Esophagus muscularis mucosa (tissue), 4 donors: ENCODE measurements around the gene HTRA1. TPM values are rescaled to one million over a fixed set of nuclear protein-coding genes. Genes with fewer than 3 reads are reported as not detected.

ENCODE experiments used
- DNase-seq: peaks from one replicate; pipeline ENCODE4 v3.0.0-alpha.2; 2017; ENCODE audit errors: extremely low spot score
- H3K27ac ChIP-seq, 4 donors: fragments of 200-600 bp; sonication (generic); replicated peaks in 1 of 4; 1 replicate in 3 of 4; 2 replicates in 1 of 4; pipeline ENCODE4 v1.5.1; 2016 to 2019; ENCODE audit warnings: mild to moderate bottlenecking in 1 of 4
- H3K27me3 ChIP-seq, 4 donors: fragments of 200-600 bp; sonication (generic); one replicate each; pipeline versions ENCODE4 v1.5.1 to v1.6.0; 2016 to 2019
- H3K36me3 ChIP-seq, 4 donors: fragments of 200-600 bp; sonication (generic); one replicate each; pipeline ENCODE4 v1.5.1; 2016 to 2019
- H3K4me1 ChIP-seq, 4 donors: fragments of 200-600 bp; sonication (generic); one replicate each; pipeline ENCODE4 v1.5.1; 2016 to 2019
- H3K4me3 ChIP-seq, 4 donors: fragments of 200-600 bp; sonication (generic); 1 replicate in 2 of 4; 2 replicates in 2 of 4; pipeline ENCODE4 v1.5.1; 2016 to 2019; ENCODE audit warnings: mild to moderate bottlenecking in 4 of 4, moderate library complexity in 1 of 4
- H3K9me3 ChIP-seq, 4 donors: fragments of 200-600 bp; sonication (generic); 1 replicate in 3 of 4; 2 replicates in 1 of 4; pipeline ENCODE4 v1.5.1; 2016 to 2019
- EP300 ChIP-seq: sonication (generic); formaldehyde crosslinking; IDR thresholded peaks from one replicate; pipeline ENCODE4 v1.6.1; 2017; ENCODE audit warnings: antibody characterized with exemption
- POLR2A ChIP-seq: fragments of 450-650 bp; IDR thresholded peaks from one replicate; pipeline ENCODE4 v1.6.1; 2017; ENCODE audit warnings: antibody characterized with exemption, moderate library complexity, mild to moderate bottlenecking, low read depth
- POLR2AphosphoS5 ChIP-seq, 2 donors: sonication (generic); formaldehyde crosslinking; IDR thresholded peaks; one replicate each; pipeline ENCODE4 v1.6.1; 2017; ENCODE audit warnings: antibody characterized with exemption in 2 of 2
- WGBS: methylation state at CpG from one replicate; pipeline ENCODE4 v1.1.5; 2018; 5-methylcytosine and 5-hydroxymethylcytosine counted together
- intact Hi-C: fragments of 100-400 bp; cut with DNase I; formaldehyde crosslinking; loops from one replicate; pipeline ENCODE4 v1.15.1; 2023
- total RNA-seq, 4 donors: library from RNA; depleted of rRNA; stranded (reverse); fragments of >200 nt; gene quantifications; one replicate each; pipeline versions ENCODE4 v1.1.0 to v1.2.1, GENCODE V29; 2016
- TF ChIP-seq, protein P1 (sequence below), 3 experiments: fragments of 200-600 bp in 2 of 3; fragments of 450-650 bp in 1 of 3; sonication (generic) in 2 of 3; IDR thresholded peaks; one replicate each; pipeline ENCODE4 v1.5.1; 2017 to 2019; ENCODE audit warnings: antibody characterized with exemption in 3 of 3, mild to moderate bottlenecking in 2 of 3, moderate library complexity in 1 of 3

The HTRA1 gene
- total RNA-seq, 4 donors from 2014 or later: 101 to 146 (median 109) TPM

DNA sequence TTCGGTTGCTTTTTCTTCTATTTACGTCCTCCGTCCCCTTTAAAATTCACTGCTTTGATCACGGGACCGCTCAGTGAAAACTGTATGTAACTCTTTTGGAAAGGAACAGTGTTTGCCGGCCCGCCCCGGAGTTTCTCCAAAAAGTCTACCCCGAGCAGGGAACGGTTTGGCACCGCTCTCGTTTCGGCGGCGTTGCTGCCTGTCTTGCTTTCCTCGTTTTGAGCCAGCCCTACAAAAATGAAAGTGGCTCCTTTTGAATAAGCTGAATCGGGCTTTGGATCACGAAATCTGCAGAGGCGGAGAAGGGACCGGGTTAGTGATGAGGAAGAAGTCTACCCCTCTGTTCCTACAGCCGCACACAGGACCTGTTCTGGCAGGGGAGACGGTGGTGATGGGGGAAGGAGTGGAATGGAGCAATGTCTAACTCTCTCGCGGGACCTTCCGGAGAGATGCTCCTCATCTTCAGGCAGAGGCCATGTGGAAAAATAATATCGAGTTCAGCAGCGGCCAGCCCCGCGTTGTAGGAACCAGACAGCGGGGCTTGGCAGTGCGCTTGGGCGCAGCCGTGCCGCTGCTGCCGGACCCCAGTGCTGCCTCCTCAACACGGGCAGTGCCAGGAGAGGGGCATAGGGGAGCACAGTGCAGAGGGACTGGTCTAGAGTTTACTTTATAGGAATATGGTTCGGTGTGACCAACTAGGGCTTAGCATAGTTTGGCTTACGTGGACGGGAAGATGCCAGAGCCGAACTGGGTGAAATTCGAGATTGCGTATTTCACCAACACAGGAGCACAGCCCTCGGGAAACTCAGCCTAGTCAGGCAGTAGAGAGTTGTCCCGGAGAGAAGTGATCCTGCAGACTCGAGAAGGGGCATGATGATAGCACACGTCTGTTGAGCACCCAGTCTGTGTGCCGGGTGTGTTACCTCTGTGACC, 1.4 kb downstream of the HTRA1 start:
- Histone ChIP-seq H3K27ac (peak overlapping the region; percentile 87 to 92 (median 90)), H3K9me3 (no peaks in the 10 kb centered on the region), H3K4me3 (peak overlapping the region; percentile 71 to 88 (median 82)), H3K27me3 (no peaks in the 10 kb centered on the region), H3K36me3 (no peaks in the 10 kb centered on the region), H3K4me1 (peaks cover 11 to 45% (median 32%) of the 10 kb centered on the region in 4 donors)
- intact Hi-C loops: no loop called here
- WGBS: 13% methylated on average over 47 of the region's 47 CpGs
- no peak for DNase-seq
- TF ChIP-seq POLR2AphosphoS5 (IDR thresholded peaks at IDR 0.05) (peak in 1 of 2 donors; percentile 40), EP300 (no peak), POLR2A (no peak)
- TF ChIP-seq, protein P1, sequence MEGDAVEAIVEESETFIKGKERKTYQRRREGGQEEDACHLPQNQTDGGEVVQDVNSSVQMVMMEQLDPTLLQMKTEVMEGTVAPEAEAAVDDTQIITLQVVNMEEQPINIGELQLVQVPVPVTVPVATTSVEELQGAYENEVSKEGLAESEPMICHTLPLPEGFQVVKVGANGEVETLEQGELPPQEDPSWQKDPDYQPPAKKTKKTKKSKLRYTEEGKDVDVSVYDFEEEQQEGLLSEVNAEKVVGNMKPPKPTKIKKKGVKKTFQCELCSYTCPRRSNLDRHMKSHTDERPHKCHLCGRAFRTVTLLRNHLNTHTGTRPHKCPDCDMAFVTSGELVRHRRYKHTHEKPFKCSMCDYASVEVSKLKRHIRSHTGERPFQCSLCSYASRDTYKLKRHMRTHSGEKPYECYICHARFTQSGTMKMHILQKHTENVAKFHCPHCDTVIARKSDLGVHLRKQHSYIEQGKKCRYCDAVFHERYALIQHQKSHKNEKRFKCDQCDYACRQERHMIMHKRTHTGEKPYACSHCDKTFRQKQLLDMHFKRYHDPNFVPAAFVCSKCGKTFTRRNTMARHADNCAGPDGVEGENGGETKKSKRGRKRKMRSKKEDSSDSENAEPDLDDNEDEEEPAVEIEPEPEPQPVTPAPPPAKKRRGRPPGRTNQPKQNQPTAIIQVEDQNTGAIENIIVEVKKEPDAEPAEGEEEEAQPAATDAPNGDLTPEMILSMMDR (IDR thresholded peaks at IDR 0.05): no peak

DNA sequence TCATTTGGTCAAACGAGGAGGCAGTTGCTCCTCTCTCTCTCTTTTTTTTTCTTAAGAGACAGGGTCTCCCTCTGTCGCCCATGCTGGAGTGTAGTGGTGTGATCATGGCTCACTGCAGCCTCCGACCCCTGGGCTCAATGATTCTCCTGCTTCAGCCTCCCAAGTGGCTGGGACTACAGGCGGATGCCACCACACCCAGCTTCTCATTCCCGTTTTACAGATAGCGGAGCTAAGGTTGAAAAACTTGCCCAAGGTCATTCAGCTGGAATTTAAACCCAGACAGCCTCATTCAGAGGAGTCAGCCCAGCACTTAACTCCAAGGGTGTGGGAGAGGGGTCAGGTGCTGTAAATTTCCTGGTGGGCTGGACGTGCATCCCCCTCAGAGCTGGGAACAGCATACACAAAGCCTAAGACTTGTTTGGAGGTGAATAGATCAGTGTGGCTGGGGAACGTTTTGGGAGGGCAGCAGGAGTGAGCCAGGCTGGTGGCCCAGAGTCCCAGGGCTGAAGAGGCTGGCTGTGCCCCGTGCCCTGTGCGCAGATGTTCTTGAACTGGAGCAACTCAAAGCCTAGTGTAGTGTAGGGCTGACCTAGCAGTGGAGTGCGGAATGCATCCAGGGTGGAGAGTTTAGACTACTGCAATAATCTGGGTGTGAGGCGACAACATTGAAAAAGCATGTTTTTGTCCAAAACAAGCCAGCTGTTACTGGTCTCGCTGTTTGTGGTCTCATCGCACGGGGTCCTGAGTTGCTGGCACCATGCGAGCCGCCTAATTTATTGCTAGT, 2.3 kb downstream of the HTRA1 start:
- no peak for DNase-seq
- WGBS: 85% methylated on average over 17 of the region's 17 CpGs
- TF ChIP-seq EP300 (no peak), POLR2AphosphoS5 (IDR thresholded peaks at IDR 0.05) (no peak), POLR2A (no peak)
- TF ChIP-seq, protein P1 (IDR thresholded peaks at IDR 0.05): no peak
- no peaks in the 10 kb centered on the region for H3K9me3 ChIP-seq
- peaks cover 18 to 51% (median 40%) of the 10 kb centered on the region in 4 donors for H3K4me1 ChIP-seq
- peak overlapping the region; percentile 87 to 92 (median 90) for H3K27ac ChIP-seq
- peak overlapping the region; percentile 71 to 88 (median 82) for H3K4me3 ChIP-seq
- H3K36me3 ChIP-seq: no peaks in the 10 kb centered on the region
- intact Hi-C loops: no loop called here
- H3K27me3 ChIP-seq: no peaks in the 10 kb centered on the region

- H3K4me1 ChIP-seq: peaks cover 23 to 56% (median 45%) of the 10 kb centered on the region in 4 donors
- WGBS: 92% methylated on average over 4 of the region's 4 CpGs
- no peaks in the 10 kb centered on the region for H3K9me3 ChIP-seq
- TF ChIP-seq, protein P1 (IDR thresholded peaks at IDR 0.05): no peak
- TF ChIP-seq POLR2AphosphoS5 (IDR thresholded peaks at IDR 0.05) (no peak), EP300 (no peak), POLR2A (no peak)
- no peaks in the 10 kb centered on the region for H3K36me3 ChIP-seq
- no peak overlapping the region for H3K4me3 ChIP-seq
- H3K27me3 ChIP-seq: no peaks in the 10 kb centered on the region
- H3K27ac ChIP-seq: no peak overlapping the region
- DNase-seq: no peak
- intact Hi-C loops: no loop called here
Measured at GRCh38 chr10:122464250-122464510, 2.8 kb downstream of the HTRA1 start.

- no peak overlapping the region for H3K27ac ChIP-seq
Measured at GRCh38 chr10:122464586-122464985, 3.2 kb downstream of the HTRA1 start.

More at GRCh38 chr10:122464586-122464985, 3.2 kb downstream of the HTRA1 start:
- Histone ChIP-seq H3K9me3 (no peaks in the 10 kb centered on the region), H3K36me3 (no peaks in the 10 kb centered on the region), H3K4me3 (no peak overlapping the region), H3K27me3 (no peaks in the 10 kb centered on the region), H3K4me1 (peaks cover 27 to 60% (median 49%) of the 10 kb centered on the region in 4 donors)
- intact Hi-C loops: no loop called here
- TF ChIP-seq, protein P1 (IDR thresholded peaks at IDR 0.05): no peak
- TF ChIP-seq POLR2A: no peak
- TF ChIP-seq POLR2AphosphoS5 (IDR thresholded peaks at IDR 0.05): no peak
- 92% methylated on average over 9 of the region's 11 CpGs for WGBS
- no peak for DNase-seq
